Thoracic aorta (tissue), 2 donors: ENCODE results near the gene PRRG4. TPM values are rescaled to one million over a fixed set of nuclear protein-coding genes. Genes with fewer than 3 reads are reported as not detected.

ENCODE experiments used
- ATAC-seq: fragments of 150-250 bp; one replicate; pipeline ENCODE4 v1.8.0; 2017; ENCODE audit warnings: low read depth; ENCODE audit not compliant: insufficient number of reproducible peaks, low FRiP score
- DNase-seq: peaks from one replicate; pipeline ENCODE4 v3.0.0-alpha.2; 2020; ENCODE audit warnings: low spot score
- H3K27ac ChIP-seq, 2 donors: fragments of 200-600 bp; sonication (generic); 1 replicate in 1 of 2; 2 replicates in 1 of 2; pipeline ENCODE4 v1.5.1; 2016; ENCODE audit warnings: mild to moderate bottlenecking in 2 of 2, moderate library complexity in 2 of 2
- H3K27me3 ChIP-seq: fragments of 200-600 bp; sonication (generic); replicated peaks from 2 replicates; pipeline ENCODE4 v1.6.0; 2016; ENCODE audit warnings: mild to moderate bottlenecking; ENCODE audit not compliant: insufficient read depth
- H3K36me3 ChIP-seq: fragments of 200-600 bp; sonication (generic); one replicate; pipeline ENCODE4 v1.5.1; 2016
- H3K4me1 ChIP-seq, 2 donors: fragments of 200-600 bp; sonication (generic); 1 replicate in 1 of 2; 2 replicates in 1 of 2; pipeline versions ENCODE4 v1.5.1 to v1.6.0; 2016; ENCODE audit warnings: low read depth in 2 of 2, mild to moderate bottlenecking in 1 of 2; ENCODE audit not compliant: control insufficient read depth in 1 of 2
- H3K4me3 ChIP-seq: fragments of 200-600 bp; sonication (generic); 2 replicates; pipeline ENCODE4 v1.5.1; 2016; ENCODE audit warnings: mild to moderate bottlenecking
- H3K9me3 ChIP-seq: fragments of 200-600 bp; sonication (generic); 2 replicates; pipeline ENCODE4 v1.5.1; 2016
- CTCF ChIP-seq: fragments of 200-600 bp; sonication (generic); IDR thresholded peaks from one replicate; pipeline ENCODE4 v1.5.1; 2019; ENCODE audit warnings: antibody characterized with exemption
- total RNA-seq, 2 donors: library from RNA; depleted of rRNA; stranded (reverse); fragments of >200 nt; gene quantifications; one replicate each; pipeline versions ENCODE4 v1.1.0 to v1.2.3, GENCODE V29; 2016

The PRRG4 gene
- total RNA-seq, 2 donors from 2014 or later: 2.3 to 5.1 TPM

GRCh38 chr11:32851251-32851650, 21.5 kb downstream of the PRRG4 start:
- Histone ChIP-seq H3K9me3 (no peaks in the 10 kb centered on the region), H3K36me3 (no peaks in the 10 kb centered on the region), H3K27ac (no peak overlapping the region), H3K4me3 (no peak overlapping the region), H3K27me3 (no peaks in the 10 kb centered on the region), H3K4me1 (no peaks in the 10 kb centered on the region)
- ATAC-seq (no peak), DNase-seq (no peak)
- no peak for TF ChIP-seq CTCF

- DNase-seq (no peak), ATAC-seq (no peak)
- Histone ChIP-seq H3K9me3 (no peaks in the 10 kb centered on the region), H3K36me3 (no peaks in the 10 kb centered on the region), H3K27me3 (no peaks in the 10 kb centered on the region), H3K4me1 (no peaks in the 10 kb centered on the region), H3K27ac (no peak overlapping the region), H3K4me3 (no peak overlapping the region)
- no peak for TF ChIP-seq CTCF
Measured at GRCh38 chr11:32852207-32852606, 22.5 kb downstream of the PRRG4 start.

GRCh38 chr11:32855601-32856000, 25.9 kb downstream of the PRRG4 start:
- no peaks in the 10 kb centered on the region for H3K4me1 ChIP-seq
- DNase-seq (no peak), ATAC-seq (no peak)
- H3K9me3 ChIP-seq: no peaks in the 10 kb centered on the region
- H3K27me3 ChIP-seq: no peaks in the 10 kb centered on the region
- no peak for TF ChIP-seq CTCF
- no peak overlapping the region for H3K27ac ChIP-seq
- H3K4me3 ChIP-seq: no peak overlapping the region
- no peaks in the 10 kb centered on the region for H3K36me3 ChIP-seq

GRCh38 chr11:32858731-32859130, 29.0 kb downstream of the PRRG4 start:
- Histone ChIP-seq H3K4me1 (no peaks in the 10 kb centered on the region), H3K9me3 (no peaks in the 10 kb centered on the region), H3K27me3 (no peaks in the 10 kb centered on the region), H3K27ac (no peak overlapping the region), H3K36me3 (no peaks in the 10 kb centered on the region), H3K4me3 (no peak overlapping the region)
- no peak for TF ChIP-seq CTCF
- ATAC-seq (no peak), DNase-seq (no peak)

GRCh38 chr11:32861850-32862577, 32.3 kb downstream of the PRRG4 start:
- Histone ChIP-seq H3K4me3 (no peak overlapping the region), H3K4me1 (no peaks in the 10 kb centered on the region), H3K36me3 (no peaks in the 10 kb centered on the region), H3K9me3 (no peaks in the 10 kb centered on the region), H3K27ac (no peak overlapping the region), H3K27me3 (no peaks in the 10 kb centered on the region)
- ATAC-seq (no peak), DNase-seq (no peak)
- no peak for TF ChIP-seq CTCF
